Colonic mucosa (tissue), 4 donors: Measurements from ENCODE around the gene RAB5IF. TPM values are rescaled to one million over a fixed set of nuclear protein-coding genes. Genes with fewer than 3 reads are reported as not detected.

Experiments
- DNase-seq: peaks from one replicate; pipeline ENCODE4 v3.0.0-alpha.2; 2020
- H3K27ac ChIP-seq: fragments of 200-600 bp; one replicate; pipeline ENCODE4 v1.8.0; 2021
- H3K27me3 ChIP-seq: fragments of 200-600 bp; one replicate; pipeline ENCODE4 v1.8.0; 2021
- H3K36me3 ChIP-seq: fragments of 200-600 bp; one replicate; pipeline ENCODE4 v1.8.0; 2021
- H3K4me1 ChIP-seq: fragments of 200-600 bp; one replicate; pipeline ENCODE4 v1.8.0; 2021; ENCODE audit warnings: mild to moderate bottlenecking
- H3K4me3 ChIP-seq: fragments of 200-600 bp; one replicate; pipeline ENCODE4 v1.8.0; 2021
- H3K9ac ChIP-seq, 2 donors: one replicate each; pipeline ENCODE4 v1.7.0; 2013; ENCODE audit warnings: control low read depth in 2 of 2, low read depth in 2 of 2, low read length in 2 of 2
- H3K9me3 ChIP-seq: fragments of 200-600 bp; one replicate; pipeline ENCODE4 v1.8.0; 2021
- CTCF ChIP-seq: fragments of 200-600 bp; IDR thresholded peaks from one replicate; pipeline ENCODE4 v1.8.0; 2022; ENCODE audit warnings: antibody characterized with exemption, mild to moderate bottlenecking
- intact Hi-C: fragments of 100-400 bp; cut with DNase I; formaldehyde crosslinking; loops from one replicate; pipeline ENCODE4 v1.14.1; 2022
- total RNA-seq, 2 donors: library from RNA; stranded (reverse); fragmentation: NEBNext Ultra II Directional in 1 of 2; extraction: Animal tissue kit (Norgen Biotek cat#: 25700) in 1 of 2; gene quantifications; one replicate each; pipeline ENCODE4 v1.2.1, GENCODE V29; 2021
- donor health status: healthy.
- donor health status: DM: no; HTN: no; CAD: no.
- donor health status: DM: no; HTN: no; CAD: no.

The RAB5IF gene
- total RNA-seq, 2 donors from 2014 or later: 143 to 207 TPM

DNA sequence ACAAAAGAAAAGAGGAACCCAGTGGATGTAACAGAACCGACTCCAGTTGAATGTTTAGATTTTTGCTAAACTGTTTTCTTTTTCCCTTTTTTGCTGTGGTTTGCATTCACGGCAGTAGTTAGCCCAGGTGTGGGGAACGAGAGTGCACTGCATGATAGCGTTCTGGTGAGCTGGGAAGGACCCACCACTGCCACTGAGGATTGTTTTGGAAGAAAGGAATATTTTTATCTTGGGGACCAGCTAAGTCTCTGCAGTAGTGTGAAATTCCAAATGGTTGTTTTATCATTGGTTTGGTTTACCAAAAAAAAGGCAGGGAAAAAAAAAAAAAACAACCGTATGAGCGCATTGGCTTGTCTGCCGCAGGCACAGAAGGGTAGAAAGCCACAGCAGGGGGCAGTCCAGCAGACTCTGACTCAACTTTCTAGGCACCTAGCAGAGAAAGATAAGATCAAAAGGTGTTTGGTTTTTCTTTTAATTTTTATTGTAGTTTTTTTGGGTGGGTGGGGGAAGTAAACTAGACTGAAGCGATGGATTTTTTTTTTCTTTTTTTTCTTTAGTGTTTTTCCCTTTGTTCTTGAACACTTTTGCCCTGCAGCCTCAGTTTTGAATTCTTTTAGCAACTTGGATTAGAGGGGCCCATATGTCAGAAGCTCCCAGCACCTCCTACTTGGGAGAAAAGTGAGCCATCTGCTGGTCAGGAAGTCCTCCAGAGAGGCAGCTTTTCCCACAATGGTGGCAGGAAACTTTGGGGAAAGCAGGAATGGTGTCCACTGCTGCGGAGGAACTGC, 13.5 kb upstream of the RAB5IF start:
- Histone ChIP-seq H3K27ac (no peak overlapping the region), H3K27me3 (no peaks in the 10 kb centered on the region), H3K9me3 (no peaks in the 10 kb centered on the region), H3K36me3 (no peaks in the 10 kb centered on the region), H3K9ac (no peak overlapping the region), H3K4me3 (no peak overlapping the region), H3K4me1 (no peaks in the 10 kb centered on the region)
- TF ChIP-seq CTCF: peak; percentile 17
- DNase-seq: no peak
- intact Hi-C loops: loop anchor here (5.0 kb wide), 1 partner anchor 35 kb away; no protein-coding TSS in a partner anchor

GRCh38 chr20:36593347-36593929, 12.1 kb upstream of the RAB5IF start:
- H3K9me3 ChIP-seq: no peaks in the 10 kb centered on the region
- H3K27ac ChIP-seq: no peak overlapping the region
- DNase-seq: no peak
- H3K36me3 ChIP-seq: no peaks in the 10 kb centered on the region
- H3K4me1 ChIP-seq: no peaks in the 10 kb centered on the region
- intact Hi-C loops: loop anchor here (5.0 kb wide), 1 partner anchor 36 kb away; no protein-coding TSS in a partner anchor
- H3K4me3 ChIP-seq: no peak overlapping the region
- TF ChIP-seq CTCF: no peak
- no peak overlapping the region for H3K9ac ChIP-seq
- no peaks in the 10 kb centered on the region for H3K27me3 ChIP-seq

DNA sequence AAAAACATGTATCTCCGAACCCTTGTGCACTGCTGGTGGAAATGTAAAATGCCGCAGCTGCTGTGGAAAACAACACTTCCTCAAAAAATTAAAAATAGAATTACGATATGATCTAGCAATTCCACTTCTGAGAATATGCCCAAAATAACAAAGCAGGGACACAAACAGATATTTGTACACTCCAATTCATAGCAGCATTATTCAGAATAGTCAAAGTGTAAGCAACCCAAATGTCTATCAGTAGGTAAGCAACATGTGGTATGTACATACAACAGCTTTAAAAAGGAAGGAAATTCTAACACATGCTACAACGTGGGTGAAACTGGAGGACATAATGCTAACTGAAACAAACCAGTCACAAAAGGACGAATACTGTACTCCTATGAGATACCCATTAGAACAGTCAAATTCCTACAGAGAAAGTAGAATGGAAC, 5.7 kb upstream of the RAB5IF start:
- intact Hi-C loops: no loop called here
- no peak overlapping the region for H3K9ac ChIP-seq

DNA sequence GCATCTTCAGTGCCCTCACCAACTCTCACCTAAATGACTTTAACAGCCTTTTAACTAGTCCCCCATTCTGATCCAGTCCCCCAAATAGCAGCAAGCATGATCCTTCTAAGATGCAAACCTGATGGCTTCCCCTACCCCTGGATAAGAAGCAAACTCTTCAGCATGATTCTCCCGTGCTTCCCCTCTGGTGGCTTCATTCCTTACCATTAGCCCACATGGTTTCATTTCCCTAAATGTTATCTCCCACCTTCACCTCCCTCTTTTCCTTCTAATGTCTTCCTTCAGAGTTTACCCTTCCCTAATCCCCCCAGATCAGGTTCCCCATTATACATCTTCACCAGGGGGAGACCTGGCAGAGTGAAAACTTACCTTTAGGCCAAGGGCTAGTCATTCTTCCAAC, 4.0 kb upstream of the RAB5IF start:
- Histone ChIP-seq H3K9me3 (no peaks in the 10 kb centered on the region), H3K27ac (no peak overlapping the region), H3K9ac (no peak overlapping the region), H3K4me1 (no peaks in the 10 kb centered on the region), H3K36me3 (no peaks in the 10 kb centered on the region), H3K4me3 (no peak overlapping the region), H3K27me3 (no peaks in the 10 kb centered on the region)
- DNase-seq: no peak
- TF ChIP-seq CTCF: no peak
- intact Hi-C loops: no loop called here

More for the DNA sequence above, 5.7 kb upstream of the RAB5IF start:
- H3K27me3 ChIP-seq: no peaks in the 10 kb centered on the region
- no peak for DNase-seq
- H3K9me3 ChIP-seq: no peaks in the 10 kb centered on the region
- no peak overlapping the region for H3K4me3 ChIP-seq
- no peak overlapping the region for H3K27ac ChIP-seq
- no peaks in the 10 kb centered on the region for H3K4me1 ChIP-seq
- TF ChIP-seq CTCF: no peak
- H3K36me3 ChIP-seq: no peaks in the 10 kb centered on the region

- TF ChIP-seq CTCF: no peak
These were observed 604 bp upstream of the RAB5IF start for GRCh38 chr20:36604952-36605398.

More at GRCh38 chr20:36604952-36605398, 604 bp upstream of the RAB5IF start:
- H3K27ac ChIP-seq: peak overlapping the region; percentile 84
- peak; percentile 49 for DNase-seq
- H3K27me3 ChIP-seq: no peaks in the 10 kb centered on the region
- H3K9me3 ChIP-seq: no peaks in the 10 kb centered on the region
- H3K36me3 ChIP-seq: no peaks in the 10 kb centered on the region
- peak overlapping the region; percentile 98 for H3K4me3 ChIP-seq
- peaks cover 4% of the 10 kb centered on the region for H3K4me1 ChIP-seq
- intact Hi-C loops: no loop called here
- peak overlapping the region; percentile 86 to 88 for H3K9ac ChIP-seq
